ENCODE results near the gene FBXO17. TPM values are rescaled to one million over a fixed set of nuclear protein-coding genes. Genes with fewer than 3 reads are reported as not detected.

The FBXO17 gene
- total and polyA plus RNA-seq, 5 donors from 2014 or later, result 0.14 to 0.30 TPM; not detected in 3

GRCh38 chr19:38900202-38900629, 75.3 kb downstream of the FBXO17 start:
- H3K9me3 ChIP-seq (ENCODE audit: control insufficient read depth in 2 of 2, low read length in 2 of 2), result no peaks in the 10 kb centered on the region
- peak overlapping the region; percentile 92 for H3K4me3 ChIP-seq (ENCODE audit: low read depth, low read length)
- peak overlapping the region; percentile 99 for H3K27ac ChIP-seq (ENCODE audit: insufficient read depth, low read length, poor library complexity, severe bottlenecking)
- H3K36me3 Mint-ChIP-seq, result peaks cover 12% of the 10 kb centered on the region
- peaks cover 6 to 63% (median 32%) of the 10 kb centered on the region in 4 donors for H3K4me1 Mint-ChIP-seq
- ATAC-seq (ENCODE audit: low read depth in 2 of 2) (no peak), DNase-seq (no peak)
- H3K27ac Mint-ChIP-seq, result peak overlapping the region; percentile 95 to 97 (median 96)
- peaks cover 32% of the 10 kb centered on the region for H3K4me1 ChIP-seq (ENCODE audit: control insufficient read depth, insufficient read depth, low read length, poor library complexity, severe bottlenecking)
- peak overlapping the region; percentile 91 to 99 (median 95) for H3K4me3 Mint-ChIP-seq
- peaks cover 0 to 1% (median 0%) of the 10 kb centered on the region in 7 donors for H3K9me3 Mint-ChIP-seq
- peaks cover 8% of the 10 kb centered on the region for H3K36me3 ChIP-seq (ENCODE audit: control insufficient read depth, insufficient read depth, low read length)
- no peaks in the 10 kb centered on the region for H3K27me3 ChIP-seq (ENCODE audit: control insufficient read depth, insufficient read depth, low read length)
- no peaks in the 10 kb centered on the region for H3K27me3 Mint-ChIP-seq

- Mint-ChIP-seq H3K9me3 (peaks cover 0 to 1% (median 0%) of the 10 kb centered on the region in 7 donors), H3K4me1 (peaks cover 6 to 64% (median 33%) of the 10 kb centered on the region in 4 donors), H3K4me3 (peak within 1 kb of the TSS; percentile 91 to 99 (median 95)), H3K27me3 (no peaks in the 10 kb centered on the region), H3K36me3 (peaks cover 9% of the 10 kb centered on the region), H3K27ac (peak within 1 kb of the TSS; percentile 95 to 99 (median 97))
- peaks cover 32% of the 10 kb centered on the region for H3K4me1 ChIP-seq (ENCODE audit: control insufficient read depth, insufficient read depth, low read length, poor library complexity, severe bottlenecking)
- peak within 1 kb of the TSS; percentile 92 for H3K4me3 ChIP-seq (ENCODE audit: low read depth, low read length)
- peak; percentile 99 to 100 (median 100) for DNase-seq
- peak; percentile 92 to 93 for ATAC-seq (ENCODE audit: low read depth in 2 of 2)
- peak within 1 kb of the TSS; percentile 99 for H3K27ac ChIP-seq (ENCODE audit: insufficient read depth, low read length, poor library complexity, severe bottlenecking)
- no peaks in the 10 kb centered on the region for H3K27me3 ChIP-seq (ENCODE audit: control insufficient read depth, insufficient read depth, low read length)
- peaks cover 3% of the 10 kb centered on the region for H3K36me3 ChIP-seq (ENCODE audit: control insufficient read depth, insufficient read depth, low read length)
- no peaks in the 10 kb centered on the region for H3K9me3 ChIP-seq (ENCODE audit: control insufficient read depth in 2 of 2, low read length in 2 of 2)
Observed at GRCh38 chr19:38899447-38900201, 75.9 kb downstream of the FBXO17 start, which contains the start of the genes NFKBIB and SIRT2. TSS of gene NFKBIB (plus strand) at chr19:38899969. CDS start at chr19:38900033, 64 bp downstream. TSS of gene SIRT2 (minus strand) at chr19:38899618. CDS start at chr19:38899521, 97 bp downstream.

- Mint-ChIP-seq H3K4me3 (peak overlapping the region; percentile 91 to 99 (median 95)), H3K9me3 (peaks cover 0 to 1% (median 0%) of the 10 kb centered on the region in 7 donors), H3K27ac (peak overlapping the region; percentile 93 to 99 (median 97)), H3K36me3 (peaks cover 3% of the 10 kb centered on the region), H3K27me3 (no peaks in the 10 kb centered on the region), H3K4me1 (peaks cover 6 to 59% (median 29%) of the 10 kb centered on the region in 4 donors)
- Histone ChIP-seq H3K4me1 (ENCODE audit: control insufficient read depth, insufficient read depth, low read length, poor library complexity, severe bottlenecking) (peaks cover 32% of the 10 kb centered on the region), H3K27me3 (ENCODE audit: control insufficient read depth, insufficient read depth, low read length) (no peaks in the 10 kb centered on the region), H3K36me3 (ENCODE audit: control insufficient read depth, insufficient read depth, low read length) (peaks cover 2% of the 10 kb centered on the region), H3K9me3 (ENCODE audit: control insufficient read depth in 2 of 2, low read length in 2 of 2) (no peaks in the 10 kb centered on the region), H3K4me3 (ENCODE audit: low read depth, low read length) (peak overlapping the region; percentile 90), H3K27ac (ENCODE audit: insufficient read depth, low read length, poor library complexity, severe bottlenecking) (peak overlapping the region; percentile 99)
- ATAC-seq (ENCODE audit: low read depth in 2 of 2) (peak in 1 of 2 donors; percentile 0), DNase-seq (no peak)
Observed at GRCh38 chr19:38898788-38899446, 76.6 kb downstream of the FBXO17 start.

GRCh38 chr19:38894968-38895367, 80.6 kb downstream of the FBXO17 start:
- Histone ChIP-seq H3K27me3 (ENCODE audit: control insufficient read depth, insufficient read depth, low read length) (no peaks in the 10 kb centered on the region), H3K36me3 (ENCODE audit: control insufficient read depth, insufficient read depth, low read length) (peaks cover 14% of the 10 kb centered on the region), H3K27ac (ENCODE audit: insufficient read depth, low read length, poor library complexity, severe bottlenecking) (no peak overlapping the region), H3K4me3 (ENCODE audit: low read depth, low read length) (no peak overlapping the region), H3K4me1 (ENCODE audit: control insufficient read depth, insufficient read depth, low read length, poor library complexity, severe bottlenecking) (peaks cover 15% of the 10 kb centered on the region), H3K9me3 (ENCODE audit: control insufficient read depth in 2 of 2, low read length in 2 of 2) (no peaks in the 10 kb centered on the region)
- Mint-ChIP-seq H3K9me3 (no peaks in the 10 kb centered on the region), H3K27ac (peak overlapping the region in 1 of 3 donors; percentile 65), H3K36me3 (peaks cover 5% of the 10 kb centered on the region), H3K4me3 (no peak overlapping the region), H3K4me1 (peaks cover 0 to 33% (median 15%) of the 10 kb centered on the region in 4 donors), H3K27me3 (no peaks in the 10 kb centered on the region)
- DNase-seq (no peak), ATAC-seq (ENCODE audit: low read depth in 2 of 2) (no peak)

- no peak overlapping the region for H3K4me3 Mint-ChIP-seq
- peaks cover 5% of the 10 kb centered on the region for H3K36me3 Mint-ChIP-seq
- no peak overlapping the region for H3K27ac Mint-ChIP-seq
- Histone ChIP-seq H3K27ac (ENCODE audit: insufficient read depth, low read length, poor library complexity, severe bottlenecking) (no peak overlapping the region), H3K4me3 (ENCODE audit: low read depth, low read length) (no peak overlapping the region), H3K36me3 (ENCODE audit: control insufficient read depth, insufficient read depth, low read length) (peaks cover 29% of the 10 kb centered on the region), H3K27me3 (ENCODE audit: control insufficient read depth, insufficient read depth, low read length) (no peaks in the 10 kb centered on the region), H3K4me1 (ENCODE audit: control insufficient read depth, insufficient read depth, low read length, poor library complexity, severe bottlenecking) (peaks cover 6% of the 10 kb centered on the region), H3K9me3 (ENCODE audit: control insufficient read depth in 2 of 2, low read length in 2 of 2) (no peaks in the 10 kb centered on the region)
- no peak for DNase-seq
- H3K27me3 Mint-ChIP-seq, result no peaks in the 10 kb centered on the region
- peaks cover 0 to 21% (median 7%) of the 10 kb centered on the region in 4 donors for H3K4me1 Mint-ChIP-seq
- ATAC-seq (ENCODE audit: low read depth in 2 of 2), result no peak
- no peaks in the 10 kb centered on the region for H3K9me3 Mint-ChIP-seq
Observed at GRCh38 chr19:38893341-38893771, 82.2 kb downstream of the FBXO17 start.

- Histone ChIP-seq H3K9me3 (ENCODE audit: control insufficient read depth in 2 of 2, low read length in 2 of 2) (no peaks in the 10 kb centered on the region), H3K4me3 (ENCODE audit: low read depth, low read length) (no peak overlapping the region), H3K27ac (ENCODE audit: insufficient read depth, low read length, poor library complexity, severe bottlenecking) (no peak overlapping the region), H3K36me3 (ENCODE audit: control insufficient read depth, insufficient read depth, low read length) (peaks cover 31% of the 10 kb centered on the region), H3K27me3 (ENCODE audit: control insufficient read depth, insufficient read depth, low read length) (no peaks in the 10 kb centered on the region), H3K4me1 (ENCODE audit: control insufficient read depth, insufficient read depth, low read length, poor library complexity, severe bottlenecking) (peaks cover 3% of the 10 kb centered on the region)
- ATAC-seq (ENCODE audit: low read depth in 2 of 2) (no peak), DNase-seq (no peak)
- Mint-ChIP-seq H3K27ac (peak overlapping the region in 1 of 3 donors; percentile 48), H3K36me3 (peaks cover 5% of the 10 kb centered on the region), H3K9me3 (no peaks in the 10 kb centered on the region), H3K27me3 (no peaks in the 10 kb centered on the region), H3K4me3 (peak overlapping the region in 1 of 4 donors; percentile 30), H3K4me1 (peaks cover 0 to 21% (median 5%) of the 10 kb centered on the region in 4 donors)
Observed at GRCh38 chr19:38892841-38893240, 82.7 kb downstream of the FBXO17 start.

GRCh38 chr19:38891771-38892170, 83.8 kb downstream of the FBXO17 start:
- peaks cover 3% of the 10 kb centered on the region for H3K4me1 ChIP-seq (ENCODE audit: control insufficient read depth, insufficient read depth, low read length, poor library complexity, severe bottlenecking)
- H3K9me3 Mint-ChIP-seq, result no peaks in the 10 kb centered on the region
- DNase-seq (no peak), ATAC-seq (ENCODE audit: low read depth in 2 of 2) (no peak)
- peaks cover 5% of the 10 kb centered on the region for H3K36me3 Mint-ChIP-seq
- no peak overlapping the region for H3K4me3 Mint-ChIP-seq
- peaks cover 31% of the 10 kb centered on the region for H3K36me3 ChIP-seq (ENCODE audit: control insufficient read depth, insufficient read depth, low read length)
- peaks cover 0 to 17% (median 4%) of the 10 kb centered on the region in 4 donors for H3K4me1 Mint-ChIP-seq
- H3K27ac Mint-ChIP-seq, result no peak overlapping the region
- no peak overlapping the region for H3K4me3 ChIP-seq (ENCODE audit: low read depth, low read length)
- no peaks in the 10 kb centered on the region for H3K27me3 Mint-ChIP-seq
- no peaks in the 10 kb centered on the region for H3K27me3 ChIP-seq (ENCODE audit: control insufficient read depth, insufficient read depth, low read length)
- H3K27ac ChIP-seq (ENCODE audit: insufficient read depth, low read length, poor library complexity, severe bottlenecking), result no peak overlapping the region
- H3K9me3 ChIP-seq (ENCODE audit: control insufficient read depth in 2 of 2, low read length in 2 of 2), result no peaks in the 10 kb centered on the region

All from CD4-positive, CD25-positive, alpha-beta regulatory T cell (primary cell).